Urinary bladder (tissue), 4 donors: ENCODE measurements around the gene NUDT19. TPM values are rescaled to one million over a fixed set of nuclear protein-coding genes. Genes with fewer than 3 reads are reported as not detected.

ENCODE experiments used
- DNase-seq: peaks from one replicate; pipeline ENCODE4 v3.0.0-alpha.2; 2015; ENCODE audit errors: extremely low spot score
- H3K27ac ChIP-seq: one replicate; pipeline ENCODE4 v1.5.1; 2013; ENCODE audit warnings: low read depth, mild to moderate bottlenecking, moderate library complexity
- H3K36me3 ChIP-seq: one replicate; pipeline ENCODE4 v1.6.1; 2013; ENCODE audit warnings: mild to moderate bottlenecking, moderate library complexity; ENCODE audit not compliant: insufficient read depth
- H3K4me1 ChIP-seq: one replicate; pipeline ENCODE4 v1.6.1; 2013; ENCODE audit warnings: mild to moderate bottlenecking, moderate library complexity; ENCODE audit not compliant: insufficient read depth
- H3K4me3 ChIP-seq: one replicate; pipeline ENCODE4 v1.5.1; 2013; ENCODE audit warnings: low read depth, low read length
- WGBS: extraction: QIAGEN DNeasy Blood & Tissue Kit; methylation state at CpG from one replicate; pipeline ENCODE4 v1.1.7; 2013; 5-methylcytosine and 5-hydroxymethylcytosine counted together
- polyA plus RNA-seq: library from polyadenylated mRNA; stranded (reverse); fragments of 200-250 nt; gene quantifications from one replicate; pipeline ENCODE4 v1.2.3, GENCODE V29; 2013
- total RNA-seq: library from RNA; depleted of rRNA; stranded (reverse); fragments of >200 nt; gene quantifications from one replicate; pipeline ENCODE4 v1.2.3, GENCODE V29; 2014
- donor health status: healthy with polysubstance abuse.
- donor health status: healthy.

NUDT19 gene
- total and polyA plus RNA-seq, 2 donors, result 7.7 to 13.1 TPM

DNA sequence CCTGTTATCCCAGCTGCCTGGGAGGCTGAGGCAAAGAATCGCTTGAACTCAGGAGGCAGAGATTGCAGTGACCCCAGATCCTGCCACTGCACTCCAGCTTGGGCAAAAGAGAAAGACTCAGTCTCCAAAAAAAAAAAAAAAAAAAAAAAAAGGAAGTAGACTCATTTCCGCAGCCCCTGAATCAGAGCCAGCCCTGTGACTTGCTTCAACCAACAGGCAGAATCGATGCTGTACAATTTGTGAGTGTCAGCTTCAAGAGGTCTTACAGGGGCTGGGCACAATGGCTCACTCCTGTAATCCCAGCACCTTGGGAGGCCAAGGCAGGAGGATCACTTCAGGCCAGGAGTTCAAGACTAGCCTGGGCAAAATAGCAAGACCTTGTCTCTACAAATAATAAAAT, 29.4 kb upstream of the NUDT19 start:
- DNase-seq, result no peak

DNA sequence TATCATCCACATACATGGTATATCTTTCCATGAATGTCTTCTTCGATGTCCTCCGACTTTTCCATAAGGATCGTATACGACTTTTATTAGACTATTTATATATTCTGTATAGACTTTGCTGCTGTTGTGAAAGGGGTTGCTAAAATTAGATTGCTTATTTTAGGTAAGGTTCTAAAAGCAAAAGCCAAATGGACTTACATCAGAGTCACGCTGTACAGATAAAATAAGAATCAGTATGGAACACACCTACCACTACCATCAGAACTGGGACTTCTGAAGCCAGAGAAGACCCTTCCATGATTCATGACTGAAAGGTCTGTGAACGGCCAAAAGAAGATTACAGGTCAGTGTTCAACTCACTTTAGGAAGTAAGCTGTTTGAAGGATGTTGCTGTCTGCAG, 25.5 kb upstream of the NUDT19 start:
- WGBS, result 70% methylated on average over 6 of the region's 6 CpGs
- H3K27ac ChIP-seq, result no peak overlapping the region
- H3K4me3 ChIP-seq, result no peak overlapping the region
- no peak for DNase-seq
- no peaks in the 10 kb centered on the region for H3K4me1 ChIP-seq
- no peaks in the 10 kb centered on the region for H3K36me3 ChIP-seq

More for the DNA sequence above, 29.4 kb upstream of the NUDT19 start:
- H3K27ac ChIP-seq, result no peak overlapping the region
- H3K36me3 ChIP-seq, result no peaks in the 10 kb centered on the region
- H3K4me1 ChIP-seq, result no peaks in the 10 kb centered on the region
- H3K4me3 ChIP-seq, result no peak overlapping the region
- 67% methylated on average over 3 of the region's 3 CpGs for WGBS

DNA sequence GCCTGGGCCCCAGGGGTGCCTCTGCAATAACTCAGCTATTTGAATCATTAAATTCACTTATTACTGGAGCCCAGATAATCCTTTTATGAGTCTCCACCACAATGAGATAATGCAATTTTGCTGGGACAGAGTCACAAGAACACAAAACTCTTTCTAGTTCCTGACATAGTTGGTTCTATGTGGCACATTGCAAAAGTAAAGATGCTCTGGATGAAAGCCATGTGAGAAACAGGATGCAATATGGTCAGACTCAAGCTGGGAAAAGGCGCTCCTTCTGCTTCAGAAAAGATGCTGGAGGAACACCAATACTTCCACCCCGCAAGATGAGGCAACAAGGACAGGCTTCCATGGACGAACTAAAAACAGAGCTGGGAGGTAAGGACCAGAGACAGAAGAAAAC, 22.3 kb upstream of the NUDT19 start:
- Histone ChIP-seq H3K4me3 (no peak overlapping the region), H3K27ac (no peak overlapping the region), H3K36me3 (no peaks in the 10 kb centered on the region), H3K4me1 (no peaks in the 10 kb centered on the region)
- no peak for DNase-seq
- 68% methylated on average over 3 of the region's 3 CpGs for WGBS

DNA sequence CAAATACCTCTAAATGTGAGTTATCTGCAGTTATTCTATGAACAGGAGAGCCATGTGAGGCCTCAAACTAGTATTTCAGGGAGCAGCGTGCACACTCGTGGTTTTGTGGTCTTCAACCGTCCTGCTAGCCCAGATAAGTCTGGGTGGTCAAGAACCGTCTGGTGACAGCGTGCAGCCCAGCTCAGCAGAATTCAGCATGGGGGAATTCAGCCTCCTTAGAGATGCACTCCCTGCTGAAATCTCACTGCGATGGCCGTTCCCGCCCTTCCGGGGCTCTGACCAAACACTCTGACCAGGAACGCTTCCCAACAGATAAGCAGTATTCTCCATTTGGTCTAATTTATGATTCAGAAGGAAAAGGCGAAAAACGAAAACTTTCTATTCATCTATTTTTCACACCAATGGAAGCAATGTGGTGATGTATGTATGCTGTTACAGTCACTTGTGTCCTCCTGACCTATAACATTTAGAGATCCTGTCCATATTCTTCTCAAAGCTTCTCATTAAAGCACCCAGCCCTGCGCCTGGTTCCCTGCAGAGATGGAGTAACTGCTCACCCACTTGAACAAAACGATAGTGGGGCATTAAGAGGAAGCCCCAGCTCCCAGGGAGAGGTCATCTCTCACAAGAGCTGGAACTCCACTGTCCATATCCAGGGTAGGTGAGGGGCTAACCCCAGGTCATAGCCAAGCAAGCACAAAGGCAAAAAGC, 19.6 kb upstream of the NUDT19 start:
- H3K4me3 ChIP-seq, result no peak overlapping the region
- 76% methylated on average over 14 of the region's 14 CpGs for WGBS
- no peaks in the 10 kb centered on the region for H3K4me1 ChIP-seq
- DNase-seq, result no peak
- H3K27ac ChIP-seq, result no peak overlapping the region
- H3K36me3 ChIP-seq, result no peaks in the 10 kb centered on the region

DNA sequence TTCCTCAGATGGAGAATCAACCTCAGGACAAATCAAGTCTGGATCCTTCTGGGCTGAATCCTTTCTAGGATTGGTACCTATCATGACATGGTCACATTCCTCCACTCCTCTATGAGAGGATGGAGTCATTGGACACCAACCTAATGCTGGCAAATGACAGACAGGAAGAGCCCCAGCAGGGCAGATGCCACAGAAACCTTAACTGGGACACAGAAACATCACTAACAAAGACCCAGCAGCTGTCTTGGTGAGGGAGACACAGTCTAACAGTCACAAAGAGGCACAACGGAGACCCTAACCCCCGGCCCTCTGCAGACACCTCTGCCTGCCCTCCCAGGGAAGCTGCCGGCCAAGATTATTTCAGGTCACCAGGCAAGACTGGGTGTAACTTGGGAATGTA, 18.8 kb upstream of the NUDT19 start:
- WGBS, result 75% methylated on average over 3 of the region's 3 CpGs

DNA sequence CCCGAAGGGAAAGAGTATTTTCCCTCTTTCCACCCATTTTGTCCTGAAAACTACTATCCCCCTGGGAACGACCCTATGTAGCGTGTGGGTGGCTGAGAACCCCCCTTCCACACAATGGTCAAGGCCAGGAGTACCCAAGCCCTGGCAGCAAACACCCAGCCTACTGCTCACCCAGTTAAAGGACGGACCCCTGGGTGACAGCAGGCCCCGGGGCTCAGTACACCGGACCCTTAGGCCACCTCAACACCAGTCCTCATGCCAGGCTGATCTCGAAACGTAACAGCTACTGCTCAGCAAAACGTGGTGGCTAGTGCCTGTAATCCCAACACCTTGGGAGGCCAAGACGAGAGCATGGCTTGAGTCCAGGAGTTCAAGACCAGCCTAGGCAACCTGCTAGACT, 18.0 kb upstream of the NUDT19 start:
- Histone ChIP-seq H3K4me3 (no peak overlapping the region), H3K36me3 (no peaks in the 10 kb centered on the region), H3K4me1 (no peaks in the 10 kb centered on the region), H3K27ac (no peak overlapping the region)
- WGBS, result 83% methylated on average over 10 of the region's 10 CpGs
- no peak for DNase-seq

More for the DNA sequence above, 18.8 kb upstream of the NUDT19 start:
- DNase-seq, result no peak
- Histone ChIP-seq H3K4me3 (no peak overlapping the region), H3K27ac (no peak overlapping the region), H3K36me3 (no peaks in the 10 kb centered on the region), H3K4me1 (no peaks in the 10 kb centered on the region)

DNA sequence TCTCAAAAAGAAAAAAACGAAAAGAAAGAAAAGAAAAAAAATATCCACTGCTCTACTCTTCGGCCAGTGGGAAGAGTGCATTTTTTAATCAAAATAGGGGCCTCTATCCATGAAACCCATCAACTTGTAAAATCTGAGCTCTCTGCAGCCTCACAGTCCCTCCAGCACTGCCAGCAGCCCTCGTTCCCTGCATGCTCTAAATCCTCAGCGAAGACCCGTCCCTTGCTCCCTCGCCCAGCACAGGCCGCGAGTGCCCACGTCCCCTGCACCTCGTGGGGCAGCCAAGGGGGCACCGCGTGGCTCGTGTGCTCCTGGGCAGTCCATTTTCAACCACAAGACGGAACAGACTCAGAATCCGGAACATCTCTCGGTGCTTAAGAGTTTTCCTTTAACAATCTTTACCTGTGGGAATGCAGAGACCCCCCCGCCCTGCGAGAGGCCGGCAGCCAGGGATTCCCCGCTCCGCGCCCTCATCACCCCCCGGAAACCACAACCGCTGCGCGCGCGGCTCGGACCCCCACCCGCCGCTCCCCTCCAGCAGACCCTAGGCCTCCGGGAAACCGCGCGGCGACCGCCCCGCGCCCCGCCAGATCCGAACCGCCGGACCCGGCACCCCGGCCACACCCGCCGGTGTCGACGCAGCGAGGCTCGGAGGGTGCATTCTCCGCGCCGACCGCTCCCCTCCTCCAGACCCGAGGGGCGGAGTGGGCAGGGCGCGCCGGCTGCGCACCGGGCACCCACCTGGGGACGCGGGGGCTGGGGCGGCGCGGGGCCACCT, 17.3 kb upstream of the NUDT19 start:
- WGBS, result under 1% methylated on average over 67 of the region's 67 CpGs
- no peaks in the 10 kb centered on the region for H3K4me1 ChIP-seq
- no peak for DNase-seq
- H3K36me3 ChIP-seq, result no peaks in the 10 kb centered on the region
- H3K27ac ChIP-seq, result no peak overlapping the region
- peak overlapping the region; percentile 81 for H3K4me3 ChIP-seq

DNA sequence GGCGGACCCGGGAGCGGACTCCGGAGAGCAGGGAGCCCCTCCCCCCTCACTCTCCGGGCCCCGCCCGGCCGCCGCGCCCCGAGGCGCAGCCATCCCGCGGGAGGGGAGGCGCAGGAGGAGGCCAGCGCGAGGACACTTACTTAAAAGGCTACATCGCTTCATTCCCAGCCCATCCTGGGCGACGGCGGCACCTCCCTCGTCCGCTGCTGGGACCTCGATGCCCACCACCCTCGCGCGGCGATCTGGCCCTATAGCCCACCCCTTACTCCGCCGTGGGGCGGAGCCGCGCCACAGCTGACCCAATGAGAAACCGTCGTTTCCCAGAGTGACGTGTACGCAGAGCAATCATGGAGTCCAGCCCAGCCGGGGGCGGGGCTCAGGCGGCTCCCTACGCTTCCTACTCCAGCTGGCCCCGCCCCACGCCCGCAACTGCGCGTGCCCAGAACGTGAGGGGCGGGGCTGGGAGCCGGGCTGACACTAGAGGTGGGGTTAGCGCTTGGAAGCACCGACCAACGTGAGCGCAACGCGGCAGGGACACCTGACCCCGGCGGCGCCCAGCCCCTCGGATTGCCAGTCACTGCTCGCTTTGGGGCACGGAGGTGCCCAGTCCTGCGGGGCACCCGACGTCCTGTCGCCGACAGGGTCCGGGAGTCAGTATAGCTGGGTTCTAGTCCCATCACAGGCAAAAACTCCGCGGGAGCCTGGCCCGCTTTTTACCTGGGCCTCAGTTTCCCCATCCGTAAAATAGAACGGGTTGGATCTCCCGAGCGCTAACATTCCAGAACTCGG, 16.5 kb upstream of the NUDT19 start, which contains the start of gene ANKRD27:
ANKRD27 (minus strand) TSS at position 250 of the 789 bp plus-strand sequence. CDS start 16,165 bp downstream, outside the sequence.
- under 1% methylated on average over 75 of the region's 75 CpGs for WGBS
- H3K27ac ChIP-seq, result peak within 1 kb of the TSS; percentile 83
- no peaks in the 10 kb centered on the region for H3K36me3 ChIP-seq
- H3K4me1 ChIP-seq, result no peaks in the 10 kb centered on the region
- peak; percentile 95 for DNase-seq
- H3K4me3 ChIP-seq, result peak within 1 kb of the TSS; percentile 81

DNA sequence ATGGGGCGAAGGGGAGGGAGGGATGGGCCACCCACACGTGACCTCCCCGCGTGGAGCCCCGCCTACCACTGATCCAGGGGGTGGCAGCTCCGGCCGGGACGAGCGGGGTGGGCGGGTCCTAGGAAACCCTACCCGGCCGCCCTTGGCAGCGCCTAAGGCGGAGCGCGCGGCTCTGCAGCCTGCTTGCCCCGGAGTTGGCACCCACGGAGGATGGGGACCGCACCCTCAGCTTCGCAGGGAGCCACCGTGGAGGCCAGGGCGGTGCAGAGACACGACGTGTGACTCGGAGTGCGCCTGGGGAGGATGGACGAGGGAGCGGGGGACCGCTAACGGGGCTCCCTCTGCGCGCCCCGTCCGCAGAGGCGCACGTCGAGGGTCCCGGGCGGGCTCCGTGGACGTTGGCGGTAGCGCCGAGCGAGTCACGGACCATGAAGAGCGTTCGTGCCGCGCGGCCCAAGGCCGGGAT, 15.9 kb upstream of the NUDT19 start, which contains the start of gene RGS9BP:
RGS9BP (plus strand) TSS at position 129 of the 466 bp plus-strand sequence. CDS start 416 bp downstream, outside the sequence.
- 2% methylated on average over 53 of the region's 53 CpGs for WGBS
- no peaks in the 10 kb centered on the region for H3K4me1 ChIP-seq
- peak within 1 kb of the TSS; percentile 81 for H3K4me3 ChIP-seq
- H3K36me3 ChIP-seq, result no peaks in the 10 kb centered on the region
- no peak for DNase-seq
- H3K27ac ChIP-seq, result peak within 1 kb of the TSS; percentile 83

DNA sequence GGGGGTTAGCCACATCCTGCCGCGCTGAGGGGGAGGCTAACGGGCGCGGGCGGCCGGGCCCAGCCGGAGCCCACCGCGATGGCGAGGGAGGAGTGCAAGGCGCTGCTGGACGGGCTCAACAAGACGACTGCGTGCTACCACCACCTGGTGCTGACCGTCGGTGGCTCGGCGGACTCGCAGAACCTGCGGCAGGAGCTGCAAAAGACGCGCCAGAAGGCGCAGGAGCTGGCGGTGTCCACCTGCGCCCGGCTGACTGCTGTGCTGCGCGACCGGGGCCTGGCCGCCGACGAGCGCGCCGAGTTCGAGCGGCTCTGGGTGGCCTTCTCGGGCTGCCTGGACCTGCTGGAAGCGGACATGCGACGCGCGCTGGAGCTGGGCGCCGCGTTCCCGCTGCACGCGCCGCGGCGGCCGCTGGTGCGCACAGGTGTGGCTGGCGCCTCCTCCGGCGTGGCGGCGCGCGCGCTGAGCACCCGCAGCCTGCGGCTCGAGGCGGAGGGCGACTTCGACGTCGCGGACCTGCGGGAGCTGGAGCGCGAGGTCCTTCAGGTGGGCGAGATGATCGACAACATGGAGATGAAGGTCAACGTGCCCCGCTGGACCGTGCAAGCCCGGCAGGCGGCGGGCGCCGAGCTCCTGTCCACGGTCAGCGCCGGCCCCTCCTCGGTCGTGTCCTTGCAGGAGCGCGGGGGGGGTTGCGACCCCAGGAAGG, 15.3 kb upstream of the NUDT19 start:
- H3K4me3 ChIP-seq, result peak overlapping the region; percentile 81
- no peak overlapping the region for H3K27ac ChIP-seq
- no peaks in the 10 kb centered on the region for H3K4me1 ChIP-seq
- no peaks in the 10 kb centered on the region for H3K36me3 ChIP-seq
- 2% methylated on average over 93 of the region's 93 CpGs for WGBS
- DNase-seq, result no peak

DNA sequence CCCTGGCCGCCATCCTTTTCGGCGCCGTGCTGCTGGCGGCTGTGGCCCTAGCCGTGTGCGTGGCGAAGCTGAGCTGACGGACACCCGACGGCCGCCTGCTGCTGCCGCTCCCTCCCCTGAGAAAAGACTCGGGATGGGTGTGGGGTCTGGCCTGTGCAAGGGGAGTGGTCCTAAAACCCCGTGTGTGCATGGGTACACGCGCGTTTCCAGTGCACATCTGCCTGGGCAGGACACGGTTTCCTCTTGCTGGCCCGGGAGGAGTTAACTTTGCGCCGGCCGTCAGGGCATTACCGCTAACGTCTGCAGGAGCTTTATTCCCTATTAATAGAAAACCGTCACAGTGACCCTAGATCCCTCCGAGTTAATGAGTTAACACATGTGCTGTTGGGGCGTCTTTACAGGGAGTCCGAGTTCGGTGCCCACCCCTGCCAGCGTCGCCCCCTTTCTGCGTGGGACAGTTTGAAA, 14.7 kb upstream of the NUDT19 start:
- H3K4me3 ChIP-seq, result peak overlapping the region; percentile 81
- no peak overlapping the region for H3K27ac ChIP-seq
- DNase-seq, result no peak

DNA sequence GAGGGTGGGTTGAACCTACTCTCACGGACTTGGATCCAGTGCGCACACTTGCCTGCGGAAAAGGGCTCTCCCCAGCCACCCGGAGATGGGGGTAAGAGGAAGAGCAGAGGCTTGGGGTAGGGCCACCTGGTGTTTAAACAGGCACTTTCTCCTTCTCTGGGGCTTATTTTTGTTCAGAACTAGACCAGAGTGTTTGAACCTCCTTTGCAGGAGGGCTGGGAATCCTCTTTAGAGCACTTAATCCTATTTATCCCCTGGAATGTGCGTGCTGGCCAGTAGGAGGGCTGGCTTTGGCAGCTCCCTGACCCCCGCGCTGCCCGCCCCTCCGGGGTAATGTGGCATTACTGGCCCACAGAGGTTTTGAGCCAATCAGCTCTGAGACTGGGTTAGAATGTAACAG, 14.0 kb upstream of the NUDT19 start:
- H3K27ac ChIP-seq, result no peak overlapping the region
- H3K4me3 ChIP-seq, result no peak overlapping the region
- no peaks in the 10 kb centered on the region for H3K36me3 ChIP-seq
- no peak for DNase-seq
- no peaks in the 10 kb centered on the region for H3K4me1 ChIP-seq
- 27% methylated on average over 9 of the region's 9 CpGs for WGBS

More for the DNA sequence above, 14.7 kb upstream of the NUDT19 start:
- WGBS, result 12% methylated on average over 33 of the region's 33 CpGs
- H3K4me1 ChIP-seq, result no peaks in the 10 kb centered on the region
- no peaks in the 10 kb centered on the region for H3K36me3 ChIP-seq

DNA sequence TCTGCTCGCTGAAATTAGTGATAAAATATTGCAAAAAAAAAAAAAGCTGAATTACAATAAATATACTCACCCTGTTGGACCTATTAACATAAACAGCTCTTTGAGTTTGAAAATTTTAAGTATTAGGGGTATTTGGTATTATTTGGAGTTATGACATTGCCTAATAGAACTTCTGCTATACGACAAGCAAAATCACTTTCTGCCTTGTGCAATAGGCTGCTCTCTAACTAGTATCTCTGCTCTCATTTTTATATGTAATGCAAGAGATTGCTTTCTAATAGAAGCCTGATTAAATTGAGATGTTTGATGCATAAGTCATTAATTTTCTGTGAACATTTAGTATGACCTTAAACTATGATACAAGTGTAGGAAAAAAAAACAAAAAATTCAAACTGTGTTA, 10.6 kb upstream of the NUDT19 start:
- Histone ChIP-seq H3K36me3 (no peaks in the 10 kb centered on the region), H3K4me1 (no peaks in the 10 kb centered on the region), H3K4me3 (no peak overlapping the region), H3K27ac (no peak overlapping the region)
- 81% methylated on average over 2 of the region's 2 CpGs for WGBS
- no peak for DNase-seq
